Lower leg skin (tissue), 4 donors: ENCODE measurements around the gene ZNF101. TPM values are rescaled to one million over a fixed set of nuclear protein-coding genes. Genes with fewer than 3 reads are reported as not detected.

Source experiments
- DNase-seq, 2 donors: peaks; one replicate each; pipeline ENCODE4 v3.0.0-alpha.2; 2019; ENCODE audit warnings: low spot score in 2 of 2
- H3K4me3 ChIP-seq: fragments of 200-600 bp; sonication (generic); 2 replicates; pipeline ENCODE4 v1.5.1; 2017; ENCODE audit warnings: mild to moderate bottlenecking, low read depth; ENCODE audit not compliant: poor library complexity, severe bottlenecking
- CTCF ChIP-seq, 3 donors: fragments of 450-650 bp; IDR thresholded peaks; one replicate each; pipeline ENCODE4 v1.5.1; 2016; ENCODE audit warnings: antibody characterized with exemption in 3 of 3, mild to moderate bottlenecking in 3 of 3, moderate library complexity in 2 of 3
- POLR2A ChIP-seq, 2 donors: fragments of 450-650 bp; IDR thresholded peaks; one replicate each; pipeline ENCODE4 v1.6.1; 2016 to 2017; ENCODE audit warnings: antibody characterized with exemption in 2 of 2, mild to moderate bottlenecking in 1 of 2, moderate library complexity in 1 of 2
- WGBS, 2 donors: methylation state at CpG; one replicate each; pipeline ENCODE4 v1.1.5; 2018; 5-methylcytosine and 5-hydroxymethylcytosine counted together
- intact Hi-C: fragments of 100-400 bp; cut with DNase I; formaldehyde crosslinking; loops from one replicate; pipeline ENCODE4 v1.15.0; 2023; ENCODE audit warnings: low total_unique reads
- total RNA-seq, 4 donors: library from RNA; depleted of rRNA; stranded (reverse); fragments of >200 nt; gene quantifications; one replicate each; pipeline ENCODE4 v1.1.0, GENCODE V29; 2016

ZNF101 gene
- total RNA-seq, 4 donors from 2014 or later = 4.5 to 18.6 (median 7.2) TPM

- TF ChIP-seq CTCF (IDR thresholded peaks at IDR 0.05) (no peak), POLR2A (IDR thresholded peaks at IDR 0.05) (no peak)
- WGBS, 2 donors = 92 to 93% methylated on average over 6 of the region's 6 CpGs
- no peak overlapping the region for H3K4me3 ChIP-seq
- DNase-seq = no peak
- intact Hi-C loops = no loop called here
Measured at GRCh38 chr19:19704836-19705235, 36.2 kb downstream of the ZNF101 start.

- no peak overlapping the region for H3K4me3 ChIP-seq
- 100% methylated on average over 2 of the region's 2 CpGs for WGBS, 2 donors
- TF ChIP-seq CTCF (IDR thresholded peaks at IDR 0.05) = no peak
- TF ChIP-seq POLR2A (IDR thresholded peaks at IDR 0.05) = no peak
- intact Hi-C loops = no loop called here
- no peak for DNase-seq
Measured at GRCh38 chr19:19710506-19710905, 41.9 kb downstream of the ZNF101 start.

- 97 to 99% methylated on average over 14 of the region's 14 CpGs for WGBS, 2 donors
- no peak for TF ChIP-seq POLR2A (IDR thresholded peaks at IDR 0.05)
- TF ChIP-seq CTCF (IDR thresholded peaks at IDR 0.05) = no peak
- intact Hi-C loops = no loop called here
- H3K4me3 ChIP-seq = no peak overlapping the region
- DNase-seq = no peak
Measured at GRCh38 chr19:19711306-19711933, 42.8 kb downstream of the ZNF101 start.

- intact Hi-C loops = no loop called here
- no peak for TF ChIP-seq POLR2A (IDR thresholded peaks at IDR 0.05)
- TF ChIP-seq CTCF (IDR thresholded peaks at IDR 0.05) = no peak
- H3K4me3 ChIP-seq = no peak overlapping the region
- WGBS, 2 donors = 96 to 97% methylated on average over 10 of the region's 10 CpGs
- no peak for DNase-seq
Measured at GRCh38 chr19:19711934-19712828, 43.5 kb downstream of the ZNF101 start.

GRCh38 chr19:19719798-19720197, 51.2 kb downstream of the ZNF101 start:
- intact Hi-C loops = no loop called here
- H3K4me3 ChIP-seq = no peak overlapping the region
- whole genome bisulfite sequencing, 2 donors = 91 to 96% methylated on average over 2 of the region's 2 CpGs

More at GRCh38 chr19:19719798-19720197, 51.2 kb downstream of the ZNF101 start:
- DNase-seq = no peak
- no peak for TF ChIP-seq POLR2A (IDR thresholded peaks at IDR 0.05)
- TF ChIP-seq CTCF (IDR thresholded peaks at IDR 0.05) = no peak
